HG03108 (cell line): Measurements from ENCODE around the gene ZC3H6.
A peak's percentile ranks its signal among the peaks of the same experiment; 100 is the strongest.
"Not testable (repeated sequence)": the region's sequence is repeated elsewhere in the genome, so short reads cannot be mapped to it uniquely, and the experiment has no call there.

Experiments used
- ATAC-seq: cut with Tn5 transposase; IDR thresholded peaks from one replicate; pipeline ENCODE4 v1.9.1; 2021; ENCODE audit warnings: moderate library complexity; ENCODE audit not compliant: unreplicated experiment

The ZC3H6 gene

DNA sequence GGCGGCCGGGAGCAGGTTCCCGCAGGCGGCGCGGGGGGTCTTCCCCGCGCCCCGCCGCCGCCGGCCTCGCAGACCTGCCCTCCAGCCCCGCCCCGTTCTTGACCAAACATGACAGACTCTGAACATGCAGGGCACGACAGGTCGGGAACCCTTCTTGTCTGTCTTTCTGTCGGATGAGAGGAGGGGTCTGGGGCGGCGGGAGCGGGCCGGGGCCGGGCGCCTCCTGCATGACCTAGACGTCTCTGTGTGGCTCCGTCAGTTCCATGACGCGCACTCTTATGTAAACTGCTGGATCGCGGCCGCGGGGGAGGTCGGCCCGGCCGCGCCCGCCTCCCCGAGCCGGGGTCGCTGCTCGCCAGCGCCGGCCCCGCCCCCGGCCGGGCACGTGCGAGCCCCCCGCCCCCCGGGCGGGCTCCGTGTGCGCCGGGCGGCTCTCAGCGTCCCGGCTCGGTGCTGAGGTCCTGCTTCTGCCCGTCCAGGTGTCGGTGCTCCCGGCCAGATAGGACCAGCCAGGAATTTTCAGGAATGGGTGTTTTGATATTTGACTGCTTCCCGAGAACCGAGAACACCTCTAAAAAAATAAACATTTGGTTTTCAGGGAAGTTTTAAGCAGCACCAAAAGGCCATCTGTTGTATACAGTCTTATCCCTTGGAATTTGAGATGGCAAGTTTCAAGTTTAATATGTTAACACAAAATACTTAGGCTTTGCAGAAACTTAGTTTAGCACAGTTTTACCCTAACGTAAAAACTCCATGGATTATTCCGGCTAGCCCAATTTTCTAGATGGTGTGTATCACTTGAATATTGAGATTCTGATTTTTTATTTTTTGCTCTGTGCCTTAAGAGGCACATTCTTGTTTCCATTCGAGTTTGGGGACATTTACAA is 733 bp downstream of the ZC3H6 start:
- ATAC-seq, result peak; percentile 55

DNA sequence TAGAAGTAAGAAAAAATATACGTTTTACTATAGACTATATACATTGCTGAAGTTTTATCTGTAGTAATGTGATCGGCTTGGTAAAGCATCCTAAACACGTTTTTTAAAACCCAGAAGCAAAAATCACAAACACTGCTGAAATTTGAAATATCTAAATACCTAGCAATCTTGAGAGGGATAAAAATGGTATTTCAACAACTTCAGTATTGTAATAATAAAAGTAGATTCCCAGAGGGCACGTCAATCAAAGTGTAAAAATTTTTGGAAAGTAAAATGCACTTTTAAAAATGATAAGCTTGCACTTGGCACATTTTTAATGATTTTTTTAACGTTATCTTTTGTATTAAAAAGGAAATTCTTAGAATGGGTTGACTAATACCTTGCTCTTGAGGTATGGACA is 1.6 kb downstream of the ZC3H6 start:
- no peak for ATAC-seq

DNA sequence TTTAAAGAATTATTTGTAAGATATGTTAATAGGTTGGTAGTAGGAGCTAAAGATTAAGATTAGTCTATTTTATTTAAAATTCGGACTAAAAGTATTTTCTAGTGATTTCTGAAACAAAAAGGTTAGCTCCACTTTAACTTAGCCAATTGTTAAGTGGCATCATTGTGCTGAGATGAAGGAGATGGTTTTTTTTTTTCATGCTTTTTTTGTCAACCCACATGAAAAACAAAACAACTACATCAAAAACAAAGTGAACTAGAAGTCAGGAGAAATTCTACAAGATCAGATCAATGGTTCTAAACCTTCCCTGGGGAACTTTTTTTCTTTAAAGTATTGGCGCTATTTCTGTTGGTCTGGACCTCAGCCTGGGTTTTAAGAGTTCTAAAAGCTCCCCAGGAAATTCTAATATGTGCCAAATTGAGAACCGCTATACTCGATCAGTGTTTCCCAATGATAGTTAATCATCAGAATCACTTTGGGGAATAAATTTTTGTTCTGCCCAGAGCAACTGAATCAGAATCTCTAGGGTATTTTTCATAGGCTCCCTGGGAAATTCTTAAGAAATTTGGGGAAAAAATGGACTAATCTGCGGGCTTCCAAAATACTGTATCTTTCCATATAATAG is 2.3 kb downstream of the ZC3H6 start:
- ATAC-seq, result no peak

DNA sequence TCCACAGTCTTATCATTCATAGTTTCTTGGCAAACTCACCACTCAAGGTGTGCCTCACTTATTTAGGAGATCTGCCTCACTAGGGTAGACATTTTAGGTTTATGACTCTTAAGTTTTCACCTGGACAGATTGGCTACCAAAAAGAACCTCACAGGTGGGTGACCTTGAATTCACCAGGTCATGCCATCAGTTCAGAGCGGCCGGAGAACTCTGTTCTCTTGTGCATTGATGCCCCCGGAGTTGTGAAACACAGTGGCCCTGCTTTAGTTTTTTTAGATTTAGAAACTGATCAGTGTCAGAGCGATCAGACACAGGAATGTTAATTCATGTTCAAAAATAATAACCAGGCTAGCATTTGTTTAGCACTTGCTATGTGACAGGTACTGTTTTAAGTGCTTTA is 6.7 kb downstream of the ZC3H6 start:
- not testable (repeated sequence) for ATAC-seq

DNA sequence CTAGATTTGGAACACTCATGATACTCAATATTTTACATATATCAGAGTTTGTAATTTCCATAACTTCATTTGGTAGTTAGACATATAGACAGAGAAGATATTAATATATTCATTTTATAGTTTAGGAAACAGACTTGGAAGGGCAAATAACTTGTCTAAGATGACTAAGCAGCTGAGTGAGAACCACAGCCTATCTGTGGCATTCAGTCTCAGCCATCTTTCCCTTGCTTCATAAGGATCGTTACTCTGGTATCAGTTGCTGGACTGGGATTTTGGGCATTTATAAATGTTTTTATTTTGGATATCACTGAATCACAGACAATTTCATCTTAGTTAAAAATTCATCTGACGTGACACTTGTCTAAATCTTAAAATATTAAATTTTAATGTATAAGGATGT is 8.1 kb downstream of the ZC3H6 start:
- not testable (repeated sequence) for ATAC-seq

DNA sequence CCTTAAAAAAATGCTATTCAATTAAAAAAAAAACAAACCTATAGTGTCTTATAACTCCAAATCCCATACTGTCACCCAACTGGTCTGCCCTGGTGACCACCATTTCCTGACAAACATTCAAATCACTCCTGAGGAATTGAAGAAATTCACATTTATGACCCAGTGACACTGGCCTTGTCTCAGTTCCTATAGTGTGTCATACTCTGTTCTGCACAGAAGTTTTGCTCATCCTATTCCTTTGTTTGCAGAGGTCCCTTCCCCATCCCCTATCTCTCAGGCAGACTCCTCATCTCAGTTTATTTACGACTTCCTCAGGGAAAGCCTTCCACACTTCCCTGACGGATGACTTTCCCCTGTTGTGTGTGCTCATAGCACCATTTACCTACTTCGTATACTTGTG is 14.7 kb downstream of the ZC3H6 start:
- ATAC-seq, result no peak

DNA sequence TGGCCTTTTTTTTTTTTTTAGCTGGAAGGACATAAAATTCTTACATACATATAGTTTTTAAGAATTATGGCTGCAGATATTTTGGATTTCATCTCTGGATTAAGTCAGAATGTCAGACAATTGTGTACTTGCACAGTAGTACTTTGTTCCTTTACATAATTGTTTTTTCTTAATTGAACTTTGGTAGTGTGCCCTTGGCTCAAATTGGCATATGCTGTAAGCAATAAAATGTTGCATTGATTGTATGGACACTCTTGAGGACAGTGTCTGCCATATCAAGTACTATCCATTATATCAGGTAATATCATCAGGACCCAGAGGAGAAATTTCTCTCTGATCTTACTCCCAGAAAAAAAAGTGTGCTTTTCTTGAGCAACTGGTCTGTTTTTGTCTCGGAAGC is 15.3 kb downstream of the ZC3H6 start:
- no peak for ATAC-seq

DNA sequence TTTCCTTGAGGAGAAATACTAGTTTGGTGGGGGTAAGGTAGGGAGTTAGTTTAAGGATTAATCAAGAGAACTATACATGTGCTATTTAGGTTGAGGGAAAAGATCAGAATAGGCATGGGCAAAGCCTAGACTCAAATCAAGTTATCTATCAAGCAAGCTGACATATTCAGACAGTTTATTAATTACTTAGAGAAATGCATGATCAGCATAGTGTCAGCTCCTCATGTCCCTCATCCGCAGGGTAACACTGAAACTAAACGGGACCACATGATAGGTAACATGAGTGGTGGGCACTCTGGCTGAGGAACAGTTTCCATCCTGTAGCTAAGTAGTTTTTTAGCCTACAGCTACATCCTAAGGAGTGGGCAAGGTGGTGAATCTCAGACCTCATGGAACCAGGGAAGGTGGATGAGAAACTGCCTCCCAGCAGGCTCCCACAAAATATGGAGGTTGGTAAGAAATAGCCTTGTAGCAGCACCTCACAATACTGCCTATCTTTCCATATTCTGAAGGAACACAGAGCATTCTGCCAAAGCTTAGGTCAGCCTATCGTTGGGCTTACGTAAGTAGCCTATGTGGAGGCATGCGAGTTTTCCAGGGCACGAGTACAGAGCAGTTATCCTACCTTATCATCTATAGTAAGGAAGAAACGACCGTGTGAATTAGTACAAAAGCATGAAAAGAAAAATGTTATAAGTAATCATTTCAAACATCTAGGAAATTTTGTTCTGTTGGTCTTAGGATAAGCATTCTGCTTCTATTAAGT is 18.4 kb downstream of the ZC3H6 start:
- no peak for ATAC-seq

DNA sequence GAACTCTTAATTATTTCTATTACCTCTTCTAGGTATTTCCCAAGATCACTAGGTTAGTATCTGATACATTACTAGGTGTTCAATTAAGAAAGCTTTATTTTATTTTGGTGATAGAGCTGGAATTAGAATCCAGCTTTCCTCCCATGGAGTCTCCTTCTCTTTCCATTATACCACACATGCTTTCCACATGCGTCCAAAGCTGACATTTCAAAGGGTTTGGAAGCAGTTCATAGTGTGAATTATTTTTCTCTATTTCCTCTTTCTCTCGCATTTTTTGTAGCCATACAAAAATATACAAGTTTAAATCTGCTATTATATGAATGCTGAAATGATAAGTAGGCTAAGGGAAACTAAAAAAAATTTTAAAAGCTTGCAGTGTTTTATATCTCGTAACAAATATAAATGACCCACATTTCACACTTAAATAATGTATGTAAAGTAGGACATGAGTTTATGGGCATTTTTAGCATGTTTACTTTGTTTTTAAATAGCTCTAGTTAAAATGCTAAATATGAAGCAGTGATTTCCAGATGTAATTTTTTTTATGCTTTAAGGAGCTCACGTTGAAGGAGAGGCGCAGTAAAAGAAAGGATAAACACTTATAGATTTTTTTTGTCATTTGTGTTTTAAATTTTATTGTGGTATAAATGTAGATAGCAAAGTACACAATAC is 20.1 kb downstream of the ZC3H6 start:
- ATAC-seq, result no peak

DNA sequence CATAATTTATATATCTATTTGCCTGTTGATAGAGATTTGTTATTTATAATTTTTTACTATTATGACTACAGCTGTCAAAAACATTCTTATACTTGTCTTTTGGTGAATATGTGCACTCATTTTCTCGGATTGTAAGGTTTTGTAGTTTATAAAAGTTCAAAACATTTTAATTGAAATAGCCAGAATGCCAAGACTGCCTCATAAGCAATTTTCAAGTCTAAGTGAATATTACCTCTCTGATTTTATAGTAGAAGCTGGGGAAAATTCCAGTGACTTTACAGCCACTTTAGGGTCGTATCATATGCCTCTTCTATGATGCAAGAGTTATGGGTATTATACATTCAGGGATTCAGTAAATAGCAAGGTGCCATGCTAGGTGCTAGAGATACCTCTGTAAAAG is 21.0 kb downstream of the ZC3H6 start:
- ATAC-seq, result no peak

DNA sequence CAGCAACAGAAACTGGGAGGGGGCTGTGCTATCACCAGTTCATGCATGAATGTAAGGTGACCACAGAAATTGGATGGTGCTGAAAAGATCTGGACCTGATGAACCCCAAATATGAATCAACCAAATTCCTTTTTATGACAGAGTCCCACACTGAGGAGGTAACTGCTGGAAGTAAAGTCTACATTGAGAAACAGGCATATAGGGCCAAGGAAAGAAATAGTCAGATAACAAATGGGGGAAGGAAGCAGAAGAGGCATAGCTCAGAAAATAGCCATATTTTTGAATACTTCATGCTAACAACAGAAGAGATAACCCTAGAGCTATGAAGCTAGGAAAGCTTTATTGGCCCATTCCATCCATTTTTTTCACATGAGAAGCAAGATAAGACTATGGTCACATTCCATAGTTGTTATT is 25.8 kb downstream of the ZC3H6 start:
- no peak for ATAC-seq

DNA sequence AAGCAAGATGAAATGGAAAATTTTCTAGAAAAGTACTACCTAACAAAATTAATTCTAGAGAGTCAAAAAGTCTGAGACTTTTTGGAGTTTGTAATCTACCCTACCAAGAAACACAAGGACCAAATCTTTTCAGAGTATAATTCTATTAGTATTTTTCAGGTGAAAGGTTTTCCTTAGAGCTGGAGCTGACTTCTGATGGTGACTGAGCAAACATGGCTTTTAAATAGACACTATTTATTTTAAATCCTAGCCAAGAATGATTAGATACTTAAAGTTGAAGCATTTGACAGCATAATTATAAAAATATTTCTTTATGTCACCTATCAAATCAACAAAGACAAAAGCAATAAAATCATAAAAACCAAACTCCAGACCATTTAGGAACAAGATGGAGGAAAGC is 26.6 kb downstream of the ZC3H6 start:
- ATAC-seq, result no peak

DNA sequence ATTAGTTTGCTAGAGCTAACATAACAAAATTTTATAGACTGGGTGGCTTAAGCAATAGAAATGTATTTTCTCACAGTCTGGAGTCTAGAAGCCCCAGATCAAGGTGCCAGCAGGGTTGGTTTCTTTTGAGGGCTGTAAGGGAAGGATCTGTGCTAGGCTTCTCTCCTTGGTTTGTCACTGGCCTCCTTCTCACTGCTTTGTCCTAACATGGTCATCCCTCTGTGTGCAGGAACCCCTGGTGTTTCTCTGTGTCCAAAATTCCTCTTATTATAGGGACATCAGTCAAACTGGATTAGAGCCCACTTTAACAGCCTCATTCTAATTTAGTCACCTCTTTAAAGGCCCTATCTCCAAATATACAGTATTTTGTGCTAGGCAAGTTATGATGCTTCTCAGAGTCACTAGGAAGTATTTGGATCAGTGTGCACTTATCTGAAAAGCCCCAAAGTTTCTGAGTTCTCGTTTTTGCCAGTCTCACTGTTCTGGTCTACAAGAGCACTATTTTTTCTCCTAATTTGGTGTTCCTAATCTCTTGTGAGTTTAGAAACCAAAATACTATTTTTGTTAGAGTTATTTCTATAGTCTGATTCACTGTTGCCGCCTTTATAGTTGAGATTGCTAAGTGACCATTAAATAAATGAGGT is 29.0 kb downstream of the ZC3H6 start:
- no peak for ATAC-seq

DNA sequence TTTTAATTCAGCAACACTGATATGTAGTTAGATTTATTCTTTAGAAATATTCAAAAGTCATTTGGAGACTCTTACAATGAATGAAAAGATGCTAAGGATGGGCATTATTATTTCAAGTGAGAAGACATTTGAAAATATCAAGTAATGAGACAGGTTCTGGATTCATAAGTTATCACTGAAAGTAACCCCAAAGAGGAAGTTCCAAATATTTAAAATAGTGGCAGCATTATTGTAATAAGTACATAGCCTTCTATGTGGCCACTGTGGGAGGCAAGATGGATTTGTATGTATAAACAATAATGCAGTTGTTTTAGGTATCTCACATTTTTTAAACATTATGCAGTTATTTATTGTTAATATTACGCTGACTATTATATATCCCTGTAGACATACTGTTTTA is 29.7 kb downstream of the ZC3H6 start:
- ATAC-seq, result no peak

DNA sequence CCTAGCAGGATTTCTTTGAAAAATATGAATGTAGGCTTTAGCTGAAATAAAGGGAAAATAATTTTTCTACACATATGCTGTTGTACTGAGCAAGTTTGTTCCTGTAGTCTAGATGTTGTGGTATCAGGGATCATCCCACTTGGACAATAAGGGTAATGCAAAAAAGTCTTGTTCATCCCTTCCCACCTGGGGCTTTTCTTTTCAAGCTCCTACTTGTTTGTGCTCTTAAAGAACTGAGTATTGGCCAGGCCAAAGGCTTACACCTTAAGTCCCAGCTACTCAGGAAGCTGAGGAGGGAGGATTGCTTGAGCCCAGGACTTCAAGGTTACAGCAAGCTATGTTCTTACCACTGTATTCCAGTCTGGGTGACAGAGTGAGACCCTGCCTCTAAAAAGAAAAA is 35.5 kb downstream of the ZC3H6 start:
- ATAC-seq, result no peak

DNA sequence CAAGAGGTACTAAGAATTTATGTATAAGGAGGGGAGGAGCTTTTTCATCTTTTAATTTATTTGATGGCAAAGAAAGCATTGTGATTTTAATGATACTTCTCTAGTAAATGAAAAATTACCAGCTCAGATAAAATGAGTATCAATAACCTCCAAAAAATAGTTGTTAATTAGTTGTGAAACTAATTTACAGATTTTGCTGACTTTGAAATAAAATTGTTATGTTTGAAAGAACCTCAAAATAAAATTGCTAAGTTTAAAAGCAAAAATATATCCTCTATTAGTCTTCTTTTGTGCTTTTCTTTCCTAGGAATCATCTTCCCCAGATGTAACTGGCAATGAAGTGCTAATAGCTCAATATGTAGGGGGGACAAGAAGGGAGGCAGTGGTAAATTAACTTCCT is 36.5 kb downstream of the ZC3H6 start:
- no peak for ATAC-seq

DNA sequence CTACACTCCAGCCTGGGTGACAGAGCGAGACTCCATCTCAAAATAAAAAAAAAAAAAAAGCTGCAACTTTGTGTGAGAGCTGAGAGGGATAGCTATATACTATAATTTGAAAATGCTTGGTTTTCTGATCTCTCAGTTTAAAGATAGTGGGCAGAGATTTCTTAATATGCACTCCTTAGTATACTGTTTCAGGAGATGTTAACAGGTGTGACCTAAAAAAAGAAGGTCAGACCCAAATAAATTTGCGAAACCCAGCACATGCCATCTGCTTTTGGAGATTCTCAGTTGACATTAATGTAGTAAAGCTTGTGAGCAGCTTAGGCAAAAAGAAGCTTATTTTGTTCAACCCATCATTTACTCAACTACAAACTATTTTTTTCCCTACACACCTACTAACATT is 37.4 kb downstream of the ZC3H6 start:
- ATAC-seq, result no peak

DNA sequence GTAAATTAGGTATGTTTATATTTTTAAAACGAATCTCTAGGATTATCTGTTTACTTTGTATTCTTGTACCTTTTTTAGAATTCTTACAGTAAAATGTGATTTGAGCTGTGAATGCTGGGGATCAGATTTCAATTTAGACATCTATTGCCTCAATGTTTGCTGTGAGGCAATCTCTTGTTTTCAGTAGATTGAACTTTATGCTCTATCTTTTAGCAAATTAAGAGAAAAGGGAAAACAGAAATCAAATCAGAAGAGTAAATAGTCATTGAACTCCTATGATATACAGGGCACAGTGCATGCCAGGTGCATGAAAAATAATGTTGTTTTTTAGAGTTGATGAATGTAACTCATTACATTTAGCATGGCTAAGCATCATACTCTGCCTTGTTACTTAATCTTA is 39.5 kb downstream of the ZC3H6 start:
- no peak for ATAC-seq

DNA sequence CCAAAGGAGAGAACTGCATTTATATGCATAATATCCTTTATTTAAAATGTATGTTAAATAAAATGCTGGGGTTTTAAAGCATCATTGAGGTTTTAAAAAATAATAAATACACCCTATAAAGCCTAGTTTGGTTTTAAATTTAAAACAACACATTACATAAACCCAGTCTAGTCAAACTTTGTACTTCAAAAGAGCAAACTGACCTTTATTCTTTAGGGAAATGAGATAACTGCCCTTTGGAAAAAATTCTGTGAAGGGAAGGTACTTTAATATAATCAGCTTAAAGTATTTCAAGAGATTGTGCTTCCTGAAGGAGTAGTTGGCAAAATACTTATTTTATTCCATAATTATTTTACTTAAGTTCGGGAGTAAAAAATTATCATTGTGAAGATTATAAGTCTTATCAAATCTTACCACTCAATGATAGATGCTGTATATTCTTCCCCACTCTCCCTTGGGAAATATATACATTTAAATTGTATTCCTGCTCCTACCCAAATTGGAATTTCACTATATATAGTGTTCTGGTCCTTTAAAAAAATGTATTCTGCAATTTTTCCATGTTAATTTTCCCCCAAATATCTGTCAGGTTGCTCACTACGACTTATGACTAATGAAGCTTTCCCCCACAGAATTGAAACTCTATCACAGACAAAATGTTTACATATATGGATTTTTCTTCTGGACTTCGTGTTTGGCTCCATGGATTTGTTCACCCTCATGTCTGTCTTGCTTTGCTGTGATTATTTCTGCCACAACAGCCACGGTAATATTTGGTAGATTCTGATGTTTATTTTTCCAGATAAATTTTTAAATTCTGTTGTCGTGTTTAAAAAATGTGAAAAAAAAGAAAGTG is 42.1 kb downstream of the ZC3H6 start:
- no peak for ATAC-seq

DNA sequence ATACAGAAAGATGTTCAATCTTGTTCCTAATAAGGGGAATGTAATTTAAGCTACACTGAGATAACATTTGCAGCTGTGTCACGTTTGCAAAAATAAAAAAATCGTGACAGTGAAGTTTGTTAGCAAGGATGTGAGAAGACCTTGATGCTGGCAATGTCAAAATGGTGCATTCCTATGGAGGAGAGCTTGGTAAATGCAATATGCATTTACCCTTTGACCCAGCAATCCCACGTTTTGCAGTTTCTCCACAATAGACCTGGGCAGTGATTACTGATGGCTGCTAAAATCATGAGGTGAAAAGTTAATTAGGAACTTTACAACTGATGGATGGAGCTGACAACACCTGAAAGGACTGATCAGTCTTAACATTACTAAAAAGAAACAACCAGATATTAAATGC is 43.1 kb downstream of the ZC3H6 start:
- ATAC-seq, result no peak
